Epithelial cell of esophagus (primary cell): ENCODE results near the gene ASIC4.
A peak's percentile ranks its signal among the peaks of the same experiment; 100 is the strongest.

Experiments
- DNase-seq: peaks from one replicate; pipeline ENCODE4 v3.0.0; 2010; ENCODE audit warnings: low read depth
- H3K4me3 ChIP-seq: 2 replicates; pipeline ENCODE4 v1.5.1; 2011; ENCODE audit warnings: mild to moderate bottlenecking, low read length, control low read depth
- CTCF ChIP-seq: IDR thresholded peaks from 2 replicates; pipeline ENCODE4 v1.5.1; 2011; ENCODE audit warnings: low read depth, mild to moderate bottlenecking, low read length, control low read depth, inconsistent platforms; ENCODE audit not compliant: insufficient read depth; ENCODE audit errors: missing control alignments

Gene ASIC4

GRCh38 chr2:219469186-219469724, 45.0 kb upstream of the ASIC4 start:
- DNase-seq = peak; percentile 87
- no peak for TF ChIP-seq CTCF
- H3K4me3 ChIP-seq = no peak overlapping the region

GRCh38 chr2:219470429-219470828, 43.9 kb upstream of the ASIC4 start:
- no peak for DNase-seq
- H3K4me3 ChIP-seq = no peak overlapping the region
- TF ChIP-seq CTCF = no peak

- TF ChIP-seq CTCF = no peak
- DNase-seq = no peak
- H3K4me3 ChIP-seq = no peak overlapping the region
Measured at GRCh38 chr2:219471476-219472371, 42.6 kb upstream of the ASIC4 start.

GRCh38 chr2:219472629-219473187, 41.6 kb upstream of the ASIC4 start:
- TF ChIP-seq CTCF = no peak

GRCh38 chr2:219473511-219473910, 40.8 kb upstream of the ASIC4 start:
- no peak overlapping the region for H3K4me3 ChIP-seq
- no peak for DNase-seq
- no peak for TF ChIP-seq CTCF

More at GRCh38 chr2:219472629-219473187, 41.6 kb upstream of the ASIC4 start:
- no peak for DNase-seq
- no peak overlapping the region for H3K4me3 ChIP-seq

- H3K4me3 ChIP-seq = no peak overlapping the region
- DNase-seq = no peak
- no peak for TF ChIP-seq CTCF
Measured at GRCh38 chr2:219474285-219475060, 39.8 kb upstream of the ASIC4 start.
